GM23338 (cell line): ENCODE results near the gene TNFAIP8L2. TPM values are rescaled to one million over a fixed set of nuclear protein-coding genes. Genes with fewer than 3 reads are reported as not detected.

Experiments used
- ATAC-seq: fragments of 200-7000 bp; cut with Tn5 transposase; 3 replicates; pipeline ENCODE4 v1.9.1; 2020
- DNase-seq: peaks from one replicate; pipeline ENCODE4 v3.0.0-alpha.2; 2015; ENCODE audit warnings: low spot score
- H2AFZ ChIP-seq: fragments of 200-600 bp; sonication (generic); 2 replicates; pipeline ENCODE4 v1.8.0; 2016; ENCODE audit warnings: antibody characterized with exemption, mild to moderate bottlenecking, moderate library complexity
- H3F3A ChIP-seq: fragments of 200-600 bp; sonication (generic); replicated peaks from 2 replicates; pipeline ENCODE4 v1.8.0; 2017; ENCODE audit warnings: antibody characterized with exemption, mixed run types, low read depth
- H3K27ac ChIP-seq: fragments of 200-600 bp; sonication (generic); 2 replicates; pipeline ENCODE4 v1.6.1; 2016; ENCODE audit warnings: low read depth
- H3K27me3 ChIP-seq: fragments of 200-600 bp; sonication (generic); 2 replicates; pipeline ENCODE4 v1.8.0; 2016; ENCODE audit warnings: mild to moderate bottlenecking, mixed run types, moderate library complexity; ENCODE audit not compliant: insufficient read depth
- H3K36me3 ChIP-seq: fragments of 200-600 bp; sonication (generic); 2 replicates; pipeline ENCODE4 v1.8.0; 2016; ENCODE audit warnings: mild to moderate bottlenecking; ENCODE audit not compliant: insufficient read depth
- H3K4me1 ChIP-seq: fragments of 200-600 bp; sonication (generic); 2 replicates; pipeline ENCODE4 v1.8.0; 2016; ENCODE audit warnings: mild to moderate bottlenecking, moderate library complexity; ENCODE audit not compliant: insufficient read depth
- H3K4me2 ChIP-seq: fragments of 200-600 bp; sonication (generic); 2 replicates; pipeline ENCODE4 v1.7.1; 2017; ENCODE audit warnings: mixed run types
- H3K4me3 ChIP-seq: fragments of 200-600 bp; sonication (generic); 2 replicates; pipeline ENCODE4 v1.6.1; 2016; ENCODE audit warnings: mixed run types
- H3K79me2 ChIP-seq: fragments of 200-600 bp; sonication (generic); replicated peaks from 2 replicates; pipeline ENCODE4 v1.8.0; 2017; ENCODE audit warnings: mild to moderate bottlenecking; ENCODE audit not compliant: insufficient read depth
- H3K9me2 ChIP-seq: fragments of 200-600 bp; sonication (generic); 2 replicates; pipeline ENCODE4 v1.8.0; 2017; ENCODE audit not compliant: insufficient read depth
- H4K20me1 ChIP-seq: fragments of 200-600 bp; sonication (generic); replicated peaks from 2 replicates; pipeline ENCODE4 v1.8.0; 2017; ENCODE audit warnings: mild to moderate bottlenecking; ENCODE audit not compliant: insufficient read depth
- H3K27ac Mint-ChIP-seq: 2 replicates; pipeline ENCODE4 v1.8.0; 2020; ENCODE audit warnings: inconsistent platforms, mild to moderate bottlenecking, moderate library complexity, mixed read lengths
- H3K27me3 Mint-ChIP-seq: 3 replicates; pipeline ENCODE4 v1.8.0; 2022; ENCODE audit warnings: low read depth, mild to moderate bottlenecking, moderate library complexity, mixed read lengths, inconsistent platforms; ENCODE audit not compliant: insufficient read depth, poor library complexity
- H3K36me3 Mint-ChIP-seq: 3 replicates; pipeline ENCODE4 v1.8.0; 2021; ENCODE audit warnings: low read depth, mild to moderate bottlenecking, inconsistent platforms, moderate library complexity, mixed read lengths
- H3K4me1 Mint-ChIP-seq: 3 replicates; pipeline ENCODE4 v1.8.0; 2020; ENCODE audit warnings: mild to moderate bottlenecking, inconsistent platforms, mixed read lengths
- H3K4me3 Mint-ChIP-seq: 3 replicates; pipeline ENCODE4 v1.8.0; 2021; ENCODE audit warnings: moderate library complexity, mild to moderate bottlenecking, inconsistent platforms, mixed read lengths
- H3K9me3 Mint-ChIP-seq: 3 replicates; pipeline ENCODE4 v1.8.0; 2020; ENCODE audit warnings: moderate library complexity, mild to moderate bottlenecking, inconsistent platforms, mixed read lengths
- CREB1 ChIP-seq: fragments of 250-450 bp; sonication (Bioruptor Pico); IDR thresholded peaks from 2 replicates; pipeline ENCODE4 v1.5.0; 2020; ENCODE audit warnings: low read depth, mild to moderate bottlenecking, moderate library complexity
- EZH2 ChIP-seq: fragments of 200-600 bp; sonication (generic); IDR thresholded peaks from one replicate; pipeline ENCODE4 v1.8.0; 2017; ENCODE audit warnings: antibody characterized with exemption, mild to moderate bottlenecking, low read depth; ENCODE audit not compliant: unreplicated experiment
- EZH2phosphoT487 ChIP-seq: fragments of 200-600 bp; sonication (generic); IDR thresholded peaks from one replicate; pipeline ENCODE4 v1.8.1; 2018; ENCODE audit warnings: antibody characterized with exemption; ENCODE audit not compliant: unreplicated experiment
- JUNB ChIP-seq: IDR thresholded peaks from one replicate; pipeline ENCODE4 v1.6.1; 2016; ENCODE audit warnings: antibody characterized with exemption; ENCODE audit not compliant: unreplicated experiment
- NANOG ChIP-seq: IDR thresholded peaks from 2 replicates; pipeline ENCODE4 v1.6.1; 2016; ENCODE audit warnings: antibody characterized with exemption, borderline replicate concordance
- POLR2AphosphoS5 ChIP-seq: IDR thresholded peaks from 2 replicates; pipeline ENCODE4 v1.6.1; 2016; ENCODE audit warnings: antibody characterized with exemption, low read depth
- STAT1 ChIP-seq: IDR thresholded peaks from one replicate; pipeline ENCODE4 v1.6.1; 2016; ENCODE audit warnings: antibody characterized with exemption; ENCODE audit not compliant: unreplicated experiment
- ZNF114 ChIP-seq: fragments of 250-450 bp; sonication (Bioruptor Pico); IDR thresholded peaks from 2 replicates; pipeline ENCODE4 v1.5.0; 2020; ENCODE audit warnings: mild to moderate bottlenecking, moderate library complexity
- ZNF331 ChIP-seq: fragments of 250-450 bp; sonication (Bioruptor Pico); IDR thresholded peaks from 2 replicates; pipeline ENCODE4 v1.5.0; 2020; ENCODE audit warnings: low read depth, mild to moderate bottlenecking, moderate library complexity
- polyA plus RNA-seq: library from polyadenylated mRNA; unstranded; fragments of >200 nt; fragmentation: Nextera tagmentation; extraction: Ambion mirVana; gene quantifications from 2 replicates; pipeline ENCODE4 v1.2.1, GENCODE V29; 2016
- total RNA-seq: library from RNA; depleted of rRNA; stranded (reverse); fragments of >200 nt; shearing (Covaris generic); gene quantifications from 2 replicates; pipeline ENCODE4 v1.2.3, GENCODE V29; 2014
- TF ChIP-seq, protein P1 (sequence below): IDR thresholded peaks from 2 replicates; pipeline ENCODE4 v1.6.1; 2016; ENCODE audit warnings: antibody characterized with exemption
- TF ChIP-seq, protein P2 (sequence below), 2 experiments: fragments of 200-600 bp in 1 of 2; sonication (generic) in 1 of 2; conservative IDR thresholded peaks; 2 replicates each; pipeline versions ENCODE4 v1.5.1 to v1.6.1; 2016 to 2017; ENCODE audit warnings: antibody characterized with exemption in 2 of 2, low read depth in 2 of 2, mild to moderate bottlenecking in 2 of 2, moderate library complexity in 1 of 2
- TF ChIP-seq, protein P3 (sequence below): IDR thresholded peaks from one replicate; pipeline ENCODE4 v1.6.1; 2018; ENCODE audit warnings: antibody characterized with exemption; ENCODE audit not compliant: unreplicated experiment
- TF ChIP-seq, protein P4 (sequence below): fragments of 250-450 bp; sonication (Bioruptor Pico); IDR thresholded peaks from 2 replicates; pipeline ENCODE4 v1.5.0; 2020; ENCODE audit warnings: mild to moderate bottlenecking, moderate library complexity

The TNFAIP8L2 gene
- total and polyA plus RNA-seq, 2 experiments from 2014 or later = 0.40 TPM; not detected in 1

DNA sequence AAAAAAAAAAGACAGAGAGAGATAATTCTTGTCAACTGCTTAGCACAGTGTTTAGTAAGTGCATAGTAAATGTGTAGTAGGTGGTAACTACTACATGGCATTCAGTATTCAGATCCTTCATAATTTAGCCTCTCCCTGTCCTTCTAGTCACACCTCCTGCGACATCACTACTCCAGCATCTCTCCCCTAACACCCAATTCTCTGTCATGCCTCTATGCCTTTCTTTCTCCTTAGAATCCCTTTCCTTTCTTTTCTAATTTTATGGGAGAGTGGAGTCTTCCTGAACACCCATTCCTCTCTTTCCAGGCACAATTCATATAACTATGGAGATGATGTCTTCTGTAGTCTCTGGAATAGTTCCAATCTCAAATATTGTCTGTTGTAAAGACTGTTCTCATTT lies 37.4 kb downstream of the TNFAIP8L2 start:
- Histone ChIP-seq H3K4me1 (peaks cover 6% of the 10 kb centered on the region), H3K27ac (no peak overlapping the region), H3K4me3 (no peak overlapping the region), H3K79me2 (peaks cover 15% of the 10 kb centered on the region), H3K4me2 (no peak overlapping the region), H4K20me1 (no peaks in the 10 kb centered on the region), H3K27me3 (no peaks in the 10 kb centered on the region), H3F3A (0 out of 2 replicates have a peak, but pooled peaks cover 12% of the 10 kb centered on the region), H3K9me2 (no peaks in the 10 kb centered on the region), H3K36me3 (no peaks in the 10 kb centered on the region), H2AFZ (no peak overlapping the region)
- Mint-ChIP-seq H3K27me3 (peaks cover 14% of the 10 kb centered on the region), H3K4me3 (no peak overlapping the region), H3K27ac (no peak overlapping the region), H3K4me1 (peaks cover 12% of the 10 kb centered on the region; the same call in 2 of the 3 replicates), H3K36me3 (peaks cover 4% of the 10 kb centered on the region), H3K9me3 (no peaks in the 10 kb centered on the region)
- ATAC-seq (no peak), DNase-seq (no peak)
- TF ChIP-seq STAT1 (no peak), NANOG (no peak), CREB1 (CRISPR knock-in tag) (no peak), EZH2 (no peak), ZNF114 (no peak), JUNB (no peak), EZH2phosphoT487 (no peak), ZNF331 (CRISPR knock-in tag) (no peak), POLR2AphosphoS5 (no peak)
- TF ChIP-seq, protein P1, sequence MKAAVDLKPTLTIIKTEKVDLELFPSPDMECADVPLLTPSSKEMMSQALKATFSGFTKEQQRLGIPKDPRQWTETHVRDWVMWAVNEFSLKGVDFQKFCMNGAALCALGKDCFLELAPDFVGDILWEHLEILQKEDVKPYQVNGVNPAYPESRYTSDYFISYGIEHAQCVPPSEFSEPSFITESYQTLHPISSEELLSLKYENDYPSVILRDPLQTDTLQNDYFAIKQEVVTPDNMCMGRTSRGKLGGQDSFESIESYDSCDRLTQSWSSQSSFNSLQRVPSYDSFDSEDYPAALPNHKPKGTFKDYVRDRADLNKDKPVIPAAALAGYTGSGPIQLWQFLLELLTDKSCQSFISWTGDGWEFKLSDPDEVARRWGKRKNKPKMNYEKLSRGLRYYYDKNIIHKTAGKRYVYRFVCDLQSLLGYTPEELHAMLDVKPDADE = no peak
- TF ChIP-seq, protein P2, sequence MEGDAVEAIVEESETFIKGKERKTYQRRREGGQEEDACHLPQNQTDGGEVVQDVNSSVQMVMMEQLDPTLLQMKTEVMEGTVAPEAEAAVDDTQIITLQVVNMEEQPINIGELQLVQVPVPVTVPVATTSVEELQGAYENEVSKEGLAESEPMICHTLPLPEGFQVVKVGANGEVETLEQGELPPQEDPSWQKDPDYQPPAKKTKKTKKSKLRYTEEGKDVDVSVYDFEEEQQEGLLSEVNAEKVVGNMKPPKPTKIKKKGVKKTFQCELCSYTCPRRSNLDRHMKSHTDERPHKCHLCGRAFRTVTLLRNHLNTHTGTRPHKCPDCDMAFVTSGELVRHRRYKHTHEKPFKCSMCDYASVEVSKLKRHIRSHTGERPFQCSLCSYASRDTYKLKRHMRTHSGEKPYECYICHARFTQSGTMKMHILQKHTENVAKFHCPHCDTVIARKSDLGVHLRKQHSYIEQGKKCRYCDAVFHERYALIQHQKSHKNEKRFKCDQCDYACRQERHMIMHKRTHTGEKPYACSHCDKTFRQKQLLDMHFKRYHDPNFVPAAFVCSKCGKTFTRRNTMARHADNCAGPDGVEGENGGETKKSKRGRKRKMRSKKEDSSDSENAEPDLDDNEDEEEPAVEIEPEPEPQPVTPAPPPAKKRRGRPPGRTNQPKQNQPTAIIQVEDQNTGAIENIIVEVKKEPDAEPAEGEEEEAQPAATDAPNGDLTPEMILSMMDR (conservative IDR thresholded peaks at IDR 0.05; ENCODE audit: low read depth in 2 of 2) = no peak
- TF ChIP-seq, protein P3, sequence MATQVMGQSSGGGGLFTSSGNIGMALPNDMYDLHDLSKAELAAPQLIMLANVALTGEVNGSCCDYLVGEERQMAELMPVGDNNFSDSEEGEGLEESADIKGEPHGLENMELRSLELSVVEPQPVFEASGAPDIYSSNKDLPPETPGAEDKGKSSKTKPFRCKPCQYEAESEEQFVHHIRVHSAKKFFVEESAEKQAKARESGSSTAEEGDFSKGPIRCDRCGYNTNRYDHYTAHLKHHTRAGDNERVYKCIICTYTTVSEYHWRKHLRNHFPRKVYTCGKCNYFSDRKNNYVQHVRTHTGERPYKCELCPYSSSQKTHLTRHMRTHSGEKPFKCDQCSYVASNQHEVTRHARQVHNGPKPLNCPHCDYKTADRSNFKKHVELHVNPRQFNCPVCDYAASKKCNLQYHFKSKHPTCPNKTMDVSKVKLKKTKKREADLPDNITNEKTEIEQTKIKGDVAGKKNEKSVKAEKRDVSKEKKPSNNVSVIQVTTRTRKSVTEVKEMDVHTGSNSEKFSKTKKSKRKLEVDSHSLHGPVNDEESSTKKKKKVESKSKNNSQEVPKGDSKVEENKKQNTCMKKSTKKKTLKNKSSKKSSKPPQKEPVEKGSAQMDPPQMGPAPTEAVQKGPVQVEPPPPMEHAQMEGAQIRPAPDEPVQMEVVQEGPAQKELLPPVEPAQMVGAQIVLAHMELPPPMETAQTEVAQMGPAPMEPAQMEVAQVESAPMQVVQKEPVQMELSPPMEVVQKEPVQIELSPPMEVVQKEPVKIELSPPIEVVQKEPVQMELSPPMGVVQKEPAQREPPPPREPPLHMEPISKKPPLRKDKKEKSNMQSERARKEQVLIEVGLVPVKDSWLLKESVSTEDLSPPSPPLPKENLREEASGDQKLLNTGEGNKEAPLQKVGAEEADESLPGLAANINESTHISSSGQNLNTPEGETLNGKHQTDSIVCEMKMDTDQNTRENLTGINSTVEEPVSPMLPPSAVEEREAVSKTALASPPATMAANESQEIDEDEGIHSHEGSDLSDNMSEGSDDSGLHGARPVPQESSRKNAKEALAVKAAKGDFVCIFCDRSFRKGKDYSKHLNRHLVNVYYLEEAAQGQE = no peak
- TF ChIP-seq, protein P4, sequence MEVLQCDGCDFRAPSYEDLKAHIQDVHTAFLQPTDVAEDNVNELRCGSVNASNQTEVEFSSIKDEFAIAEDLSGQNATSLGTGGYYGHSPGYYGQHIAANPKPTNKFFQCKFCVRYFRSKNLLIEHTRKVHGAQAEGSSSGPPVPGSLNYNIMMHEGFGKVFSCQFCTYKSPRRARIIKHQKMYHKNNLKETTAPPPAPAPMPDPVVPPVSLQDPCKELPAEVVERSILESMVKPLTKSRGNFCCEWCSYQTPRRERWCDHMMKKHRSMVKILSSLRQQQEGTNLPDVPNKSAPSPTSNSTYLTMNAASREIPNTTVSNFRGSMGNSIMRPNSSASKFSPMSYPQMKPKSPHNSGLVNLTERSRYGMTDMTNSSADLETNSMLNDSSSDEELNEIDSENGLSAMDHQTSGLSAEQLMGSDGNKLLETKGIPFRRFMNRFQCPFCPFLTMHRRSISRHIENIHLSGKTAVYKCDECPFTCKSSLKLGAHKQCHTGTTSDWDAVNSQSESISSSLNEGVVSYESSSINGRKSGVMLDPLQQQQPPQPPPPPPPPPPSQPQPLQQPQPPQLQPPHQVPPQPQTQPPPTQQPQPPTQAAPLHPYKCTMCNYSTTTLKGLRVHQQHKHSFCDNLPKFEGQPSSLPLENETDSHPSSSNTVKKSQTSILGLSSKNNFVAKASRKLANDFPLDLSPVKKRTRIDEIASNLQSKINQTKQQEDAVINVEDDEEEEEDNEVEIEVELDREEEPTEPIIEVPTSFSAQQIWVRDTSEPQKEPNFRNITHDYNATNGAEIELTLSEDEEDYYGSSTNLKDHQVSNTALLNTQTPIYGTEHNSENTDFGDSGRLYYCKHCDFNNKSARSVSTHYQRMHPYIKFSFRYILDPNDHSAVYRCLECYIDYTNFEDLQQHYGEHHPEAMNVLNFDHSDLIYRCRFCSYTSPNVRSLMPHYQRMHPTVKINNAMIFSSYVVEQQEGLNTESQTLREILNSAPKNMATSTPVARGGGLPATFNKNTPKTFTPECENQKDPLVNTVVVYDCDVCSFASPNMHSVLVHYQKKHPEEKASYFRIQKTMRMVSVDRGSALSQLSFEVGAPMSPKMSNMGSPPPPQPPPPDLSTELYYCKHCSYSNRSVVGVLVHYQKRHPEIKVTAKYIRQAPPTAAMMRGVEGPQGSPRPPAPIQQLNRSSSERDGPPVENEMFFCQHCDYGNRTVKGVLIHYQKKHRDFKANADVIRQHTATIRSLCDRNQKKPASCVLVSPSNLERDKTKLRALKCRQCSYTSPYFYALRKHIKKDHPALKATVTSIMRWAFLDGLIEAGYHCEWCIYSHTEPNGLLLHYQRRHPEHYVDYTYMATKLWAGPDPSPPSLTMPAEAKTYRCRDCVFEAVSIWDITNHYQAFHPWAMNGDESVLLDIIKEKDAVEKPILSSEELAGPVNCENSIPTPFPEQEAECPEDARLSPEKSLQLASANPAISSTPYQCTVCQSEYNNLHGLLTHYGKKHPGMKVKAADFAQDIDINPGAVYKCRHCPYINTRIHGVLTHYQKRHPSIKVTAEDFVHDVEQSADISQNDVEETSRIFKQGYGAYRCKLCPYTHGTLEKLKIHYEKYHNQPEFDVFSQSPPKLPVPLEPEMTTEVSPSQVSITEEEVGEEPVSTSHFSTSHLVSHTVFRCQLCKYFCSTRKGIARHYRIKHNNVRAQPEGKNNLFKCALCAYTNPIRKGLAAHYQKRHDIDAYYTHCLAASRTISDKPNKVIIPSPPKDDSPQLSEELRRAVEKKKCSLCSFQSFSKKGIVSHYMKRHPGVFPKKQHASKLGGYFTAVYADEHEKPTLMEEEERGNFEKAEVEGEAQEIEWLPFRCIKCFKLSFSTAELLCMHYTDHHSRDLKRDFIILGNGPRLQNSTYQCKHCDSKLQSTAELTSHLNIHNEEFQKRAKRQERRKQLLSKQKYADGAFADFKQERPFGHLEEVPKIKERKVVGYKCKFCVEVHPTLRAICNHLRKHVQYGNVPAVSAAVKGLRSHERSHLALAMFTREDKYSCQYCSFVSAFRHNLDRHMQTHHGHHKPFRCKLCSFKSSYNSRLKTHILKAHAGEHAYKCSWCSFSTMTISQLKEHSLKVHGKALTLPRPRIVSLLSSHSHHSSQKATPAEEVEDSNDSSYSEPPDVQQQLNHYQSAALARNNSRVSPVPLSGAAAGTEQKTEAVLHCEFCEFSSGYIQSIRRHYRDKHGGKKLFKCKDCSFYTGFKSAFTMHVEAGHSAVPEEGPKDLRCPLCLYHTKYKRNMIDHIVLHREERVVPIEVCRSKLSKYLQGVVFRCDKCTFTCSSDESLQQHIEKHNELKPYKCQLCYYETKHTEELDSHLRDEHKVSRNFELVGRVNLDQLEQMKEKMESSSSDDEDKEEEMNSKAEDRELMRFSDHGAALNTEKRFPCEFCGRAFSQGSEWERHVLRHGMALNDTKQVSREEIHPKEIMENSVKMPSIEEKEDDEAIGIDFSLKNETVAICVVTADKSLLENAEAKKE (CRISPR knock-in tag) = no peak
